PC-9 (cell line): ENCODE data around the gene IFNLR1.

Experiments
- CTCF ChIP-seq: fragments of 200-600 bp; sonication (generic); conservative IDR thresholded peaks from 2 replicates; pipeline ENCODE4 v1.6.1; 2017; ENCODE audit warnings: mixed run types, antibody characterized with exemption, mild to moderate bottlenecking, moderate library complexity
- EZH2 ChIP-seq: fragments of 200-600 bp; sonication (generic); IDR thresholded peaks from 2 replicates; pipeline ENCODE4 v1.8.0; 2017; ENCODE audit warnings: antibody characterized with exemption, low read depth

GRCh38 chr1:24228311-24228710 is 41.2 kb upstream of the IFNLR1 start:
- TF ChIP-seq CTCF: no peak
- no peak for TF ChIP-seq EZH2
